CD4-positive, alpha-beta T cell (primary cell): ENCODE measurements around the gene GJC3. TPM values are rescaled to one million over a fixed set of nuclear protein-coding genes. Genes with fewer than 3 reads are reported as not detected.
"Not testable (repeated sequence)": the region's sequence is repeated elsewhere in the genome, so short reads cannot be mapped to it uniquely, and the experiment has no call there.

Experiments
- ATAC-seq: fragments of 200-7000 bp; cut with Tn5 transposase; one replicate; pipeline ENCODE4 v1.10.0; 2022; ENCODE audit warnings: mild to moderate bottlenecking; ENCODE audit not compliant: poor library complexity
- CTCF ChIA-PET: fragments of 350-600 bp; sonication (Branson Sonifier 250); formaldehyde crosslinking; loops from one replicate; lab custom pipeline; 2021; ENCODE audit warnings: antibody characterized with exemption, inconsistent platforms; lab: Charles Lee
- POLR2A ChIA-PET: fragments of 350-600 bp; sonication (Branson Sonifier 250); formaldehyde crosslinking; loops from one replicate; lab custom pipeline; 2021; ENCODE audit warnings: antibody characterized with exemption, inconsistent platforms; lab: Charles Lee
- DNase-seq, 14 experiments: peaks; one replicate each; pipeline ENCODE4 v3.0.0-alpha.2; 2013 to 2020; ENCODE audit warnings: mixed read lengths in 2 of 14
- H3K27ac ChIP-seq, 2 donors: one replicate each; pipeline versions ENCODE4 v1.5.1 to v1.7.0; 2013; ENCODE audit warnings: low read length in 2 of 2, low read depth in 1 of 2, mild to moderate bottlenecking in 1 of 2
- H3K27me3 ChIP-seq, 2 experiments: 1 replicate in 1 of 2; 2 replicates in 1 of 2; pipeline versions ENCODE4 v1.6.1 to v1.7.0; 2013; ENCODE audit warnings: low read length in 2 of 2, control low read depth in 1 of 2, mild to moderate bottlenecking in 1 of 2, moderate library complexity in 1 of 2; ENCODE audit not compliant: insufficient read depth in 2 of 2, control insufficient read depth in 1 of 2
- H3K36me3 ChIP-seq: one replicate; pipeline ENCODE4 v1.6.1; 2013; ENCODE audit warnings: low read length, control low read depth; ENCODE audit not compliant: insufficient read depth
- H3K4me1 ChIP-seq: one replicate; pipeline ENCODE4 v1.6.1; 2013; ENCODE audit warnings: low read length, control low read depth; ENCODE audit not compliant: insufficient read depth
- H3K4me3 ChIP-seq: one replicate; pipeline ENCODE4 v1.5.1; 2013; ENCODE audit warnings: mild to moderate bottlenecking, low read length, moderate library complexity
- H3K9me3 ChIP-seq, 2 experiments: 1 replicate in 1 of 2; 2 replicates in 1 of 2; pipeline versions ENCODE4 v1.6.1 to v1.7.0; 2013; ENCODE audit warnings: low read length in 2 of 2, mild to moderate bottlenecking in 2 of 2, control low read depth in 1 of 2, moderate library complexity in 1 of 2; ENCODE audit not compliant: control insufficient read depth in 1 of 2, insufficient read depth in 1 of 2
- H3K27ac Mint-ChIP-seq: one replicate; pipeline ENCODE4 v1.8.0; 2020; ENCODE audit warnings: mixed read lengths
- H3K27me3 Mint-ChIP-seq: one replicate; pipeline ENCODE4 v1.8.0; 2021; ENCODE audit warnings: mixed read lengths
- H3K36me3 Mint-ChIP-seq: one replicate; pipeline ENCODE4 v1.8.0; 2021; ENCODE audit warnings: low read depth, mixed read lengths
- H3K4me1 Mint-ChIP-seq: one replicate; pipeline ENCODE4 v1.8.0; 2021; ENCODE audit warnings: low read depth, mixed read lengths
- H3K4me3 Mint-ChIP-seq: one replicate; pipeline ENCODE4 v1.8.0; 2020; ENCODE audit warnings: mild to moderate bottlenecking, mixed read lengths
- H3K9me3 Mint-ChIP-seq: one replicate; pipeline ENCODE4 v1.8.0; 2020; ENCODE audit warnings: mixed read lengths
- intact Hi-C, 2 experiments: fragments of 100-400 bp; cut with DNase I in 1 of 2; cut with micrococcal nuclease in 1 of 2; formaldehyde crosslinking; loops; one replicate each; pipeline versions ENCODE4 v1.15.1 to v1.9.0; 2023 to 2025; cut with DNase I, micrococcal nuclease
- total RNA-seq, 174 experiments: library from RNA in 2 of 174; stranded (reverse) in 2 of 174; gene quantifications; one replicate each; pipeline ENCODE4 v1.2.3 and lab custom pipeline; 2021 to 2026
- TF ChIP-seq, protein P1 (sequence below): fragments of 200-600 bp; IDR thresholded peaks from one replicate; pipeline ENCODE4 v1.8.0; 2022; ENCODE audit warnings: antibody characterized with exemption, mild to moderate bottlenecking

Gene GJC3
- total RNA-seq, 2 experiments from 2014 or later, result 0.25 to 0.36 TPM

DNA sequence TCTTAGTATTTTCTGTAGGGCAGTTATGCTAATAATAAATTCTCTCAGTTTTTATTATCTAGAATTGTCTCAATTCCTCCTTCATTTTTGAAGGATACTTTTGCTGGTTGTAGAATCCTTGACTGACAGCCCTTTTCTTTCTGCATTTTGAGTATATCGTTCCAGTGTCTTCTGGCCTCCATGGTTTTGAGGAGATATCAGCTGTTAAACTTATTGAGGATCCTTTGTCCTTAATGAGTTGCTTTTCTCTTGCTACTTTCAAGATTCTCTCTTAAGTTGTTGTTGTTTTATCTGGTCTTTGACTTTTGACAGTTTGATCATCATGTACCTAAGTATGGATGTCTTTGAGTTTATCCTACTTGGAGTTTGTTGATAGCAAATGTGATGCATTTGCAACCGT is 8.9 kb upstream of the GJC3 start:
- TF ChIP-seq, protein P1, sequence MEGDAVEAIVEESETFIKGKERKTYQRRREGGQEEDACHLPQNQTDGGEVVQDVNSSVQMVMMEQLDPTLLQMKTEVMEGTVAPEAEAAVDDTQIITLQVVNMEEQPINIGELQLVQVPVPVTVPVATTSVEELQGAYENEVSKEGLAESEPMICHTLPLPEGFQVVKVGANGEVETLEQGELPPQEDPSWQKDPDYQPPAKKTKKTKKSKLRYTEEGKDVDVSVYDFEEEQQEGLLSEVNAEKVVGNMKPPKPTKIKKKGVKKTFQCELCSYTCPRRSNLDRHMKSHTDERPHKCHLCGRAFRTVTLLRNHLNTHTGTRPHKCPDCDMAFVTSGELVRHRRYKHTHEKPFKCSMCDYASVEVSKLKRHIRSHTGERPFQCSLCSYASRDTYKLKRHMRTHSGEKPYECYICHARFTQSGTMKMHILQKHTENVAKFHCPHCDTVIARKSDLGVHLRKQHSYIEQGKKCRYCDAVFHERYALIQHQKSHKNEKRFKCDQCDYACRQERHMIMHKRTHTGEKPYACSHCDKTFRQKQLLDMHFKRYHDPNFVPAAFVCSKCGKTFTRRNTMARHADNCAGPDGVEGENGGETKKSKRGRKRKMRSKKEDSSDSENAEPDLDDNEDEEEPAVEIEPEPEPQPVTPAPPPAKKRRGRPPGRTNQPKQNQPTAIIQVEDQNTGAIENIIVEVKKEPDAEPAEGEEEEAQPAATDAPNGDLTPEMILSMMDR, result no peak
- H3K9me3 Mint-ChIP-seq, result peaks cover 5% of the 10 kb centered on the region
- peaks cover 16% of the 10 kb centered on the region for H3K27me3 Mint-ChIP-seq
- no peak overlapping the region for H3K27ac ChIP-seq
- POLR2A ChIA-PET, result interaction anchor here (1.1 kb wide), 1 partner anchor 19 kb away, joined by 3 read pairs; the partner anchor contains the start of gene TRIM4
- no peak for ATAC-seq
- CTCF ChIA-PET, result interaction anchor here (2.2 kb wide), 1 partner anchor 25 kb away, joined by 6 read pairs; no protein-coding TSS in a partner anchor
- H3K36me3 Mint-ChIP-seq, result no peaks in the 10 kb centered on the region
- H3K9me3 ChIP-seq, result no peaks in the 10 kb centered on the region
- peaks cover 13% of the 10 kb centered on the region for H3K4me1 Mint-ChIP-seq
- no peak for DNase-seq
- intact Hi-C loops, result no loop called here
- H3K4me3 ChIP-seq, result no peak overlapping the region
- no peaks in the 10 kb centered on the region for H3K36me3 ChIP-seq
- peaks cover 11% of the 10 kb centered on the region for H3K4me1 ChIP-seq
- no peak overlapping the region for H3K27ac Mint-ChIP-seq
- H3K27me3 ChIP-seq, result peaks cover 0 to 3% of the 10 kb centered on the region in 2 experiments
- H3K4me3 Mint-ChIP-seq, result no peak overlapping the region

- H3K36me3 ChIP-seq, H3K9me3 Mint-ChIP-seq, H3K27ac Mint-ChIP-seq, H3K27ac ChIP-seq, ATAC-seq, DNase-seq, H3K27me3 Mint-ChIP-seq, H3K4me3 ChIP-seq, H3K36me3 Mint-ChIP-seq, intact Hi-C loops, H3K27me3 ChIP-seq, H3K9me3 ChIP-seq, H3K4me3 Mint-ChIP-seq, CTCF ChIA-PET: not testable (repeated sequence)
- H3K4me1 Mint-ChIP-seq, result peaks cover 18% of the 10 kb centered on the region
- POLR2A ChIA-PET, result interaction anchor here (1.7 kb wide), 1 partner anchor 16 kb away, joined by 6 read pairs; the partner anchor contains the start of gene TRIM4
- H3K4me1 ChIP-seq, result peaks cover 13% of the 10 kb centered on the region
Observed at GRCh38 chr7:99935009-99935408, 5.6 kb upstream of the GJC3 start.

DNA sequence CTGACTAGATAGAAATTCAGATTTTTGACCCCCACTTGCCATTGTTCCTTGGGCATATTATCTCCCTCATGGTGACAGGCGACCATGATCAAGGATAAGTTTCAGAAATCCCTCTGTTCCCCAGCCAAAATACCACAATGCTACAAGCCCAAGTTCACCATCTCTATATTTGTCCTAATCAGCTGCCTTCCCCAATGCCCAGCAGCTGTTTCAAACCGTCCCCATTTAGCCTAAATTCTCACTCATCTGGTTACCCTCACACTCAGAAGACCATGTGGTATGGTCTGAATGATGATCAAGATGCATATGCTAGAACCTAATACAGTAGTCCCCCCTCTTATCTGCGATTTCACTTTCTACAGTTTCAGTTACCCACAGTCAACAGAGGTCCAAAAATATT is 956 bp upstream of the GJC3 start:
- Histone ChIP-seq H3K27ac (no peak overlapping the region), H3K9me3 (no peaks in the 10 kb centered on the region), H3K27me3 (peaks cover 0 to 13% of the 10 kb centered on the region in 2 experiments), H3K4me1 (peaks cover 27% of the 10 kb centered on the region), H3K36me3 (no peaks in the 10 kb centered on the region), H3K4me3 (no peak overlapping the region)
- Mint-ChIP-seq H3K27me3 (peaks cover 6% of the 10 kb centered on the region), H3K27ac (no peak overlapping the region), H3K9me3 (no peaks in the 10 kb centered on the region), H3K4me1 (peaks cover 39% of the 10 kb centered on the region), H3K36me3 (no peaks in the 10 kb centered on the region), H3K4me3 (no peak overlapping the region)
- DNase-seq, result no peak
- intact Hi-C loops, result loop anchor here in 1 of 2 experiments (5.0 kb wide), 1 partner anchor 57 kb away; no protein-coding TSS in a partner anchor
- ATAC-seq, result no peak
- TF ChIP-seq, protein P1, result no peak
- POLR2A ChIA-PET, result interaction anchor here (0.9 to 2.3 kb wide), 4 partner anchors 11 to 19 kb away, joined by 4 to 35 read pairs (median 6); partner anchors contain the start of gene TRIM4
- CTCF ChIA-PET, result no interaction called here
